Activated T-cell treated with anti-CD3 and anti-CD28 coated beads, Interleukin-2, amount 50 U/mL, for 4 hours (primary cell): ENCODE results near the gene SUB1. TPM values are rescaled to one million over a fixed set of nuclear protein-coding genes. Genes with fewer than 3 reads are reported as not detected.
"Not testable (repeated sequence)": the region's sequence is repeated elsewhere in the genome, so short reads cannot be mapped to it uniquely, and the experiment has no call there.

Source experiments
- ATAC-seq, 2 donors: fragments of 200-7000 bp; cut with Tn5 transposase; one replicate each; pipeline ENCODE4 v1.10.0; 2021
- DNase-seq: peaks from one replicate; pipeline ENCODE4 v3.0.0-alpha.2; 2020
- H3K27me3 Mint-ChIP-seq: one replicate; pipeline ENCODE4 v1.8.0; 2021; ENCODE audit warnings: low read depth, mixed read lengths
- H3K36me3 Mint-ChIP-seq: one replicate; pipeline ENCODE4 v1.8.0; 2022; ENCODE audit warnings: mixed read lengths; ENCODE audit not compliant: insufficient read depth
- H3K4me1 Mint-ChIP-seq: one replicate; pipeline ENCODE4 v1.8.0; 2021; ENCODE audit warnings: low read depth, mixed read lengths
- H3K4me3 Mint-ChIP-seq: one replicate; pipeline ENCODE4 v1.8.0; 2021; ENCODE audit warnings: mild to moderate bottlenecking, moderate library complexity, mixed read lengths
- H3K9me3 Mint-ChIP-seq: one replicate; pipeline ENCODE4 v1.8.0; 2021; ENCODE audit warnings: mixed read lengths
- total RNA-seq, 3 donors: library from RNA; stranded (reverse); gene quantifications; one replicate each; pipeline ENCODE4 v1.2.1, GENCODE V29; 2021

The SUB1 gene
- 100 to 1,000 TPM; 453 to 460 (median 459) TPM for total RNA-seq

DNA sequence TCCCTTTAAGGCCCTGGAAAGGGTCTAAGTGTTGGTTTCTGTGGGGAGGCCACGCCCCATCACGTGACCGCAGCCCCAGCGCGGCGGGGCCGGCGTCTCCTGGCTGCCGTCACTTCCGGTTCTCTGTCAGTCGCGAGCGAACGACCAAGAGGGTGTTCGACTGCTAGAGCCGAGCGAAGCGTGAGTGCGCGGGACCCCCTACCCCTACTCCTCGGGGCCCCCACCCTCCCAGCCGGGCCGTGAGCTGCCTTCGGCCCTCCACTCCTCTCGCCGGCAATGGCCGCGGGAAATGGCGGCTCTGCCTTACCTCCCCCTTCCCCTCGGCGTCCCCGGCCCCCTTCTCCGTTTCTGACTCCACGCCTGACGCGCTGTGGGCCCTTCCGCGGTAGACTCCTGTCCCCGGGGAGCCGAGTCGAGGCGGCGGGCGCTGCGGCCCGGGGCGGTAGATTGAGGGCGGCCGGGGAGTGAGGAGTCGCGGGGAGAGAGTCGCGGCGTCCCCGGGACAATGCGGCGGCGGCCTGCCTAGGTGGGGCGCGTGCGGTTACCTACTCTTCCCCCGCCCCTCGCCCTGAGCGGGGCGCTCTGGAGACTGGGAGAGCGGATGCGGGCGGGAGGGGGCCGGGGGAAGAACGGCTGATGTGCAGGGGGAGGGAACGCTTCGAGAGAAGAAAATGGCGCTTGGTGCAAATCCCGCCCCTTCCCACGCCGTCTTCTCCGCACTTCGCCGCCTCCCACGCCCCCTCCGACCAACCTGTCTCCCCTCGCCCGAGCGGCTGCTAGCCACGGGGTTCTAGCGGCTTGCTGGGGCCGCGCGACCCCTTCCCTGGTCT is at the start of gene SUB1:
SUB1 (plus strand) TSS at position 112 of the 830 bp plus-strand sequence. CDS start 2,956 bp downstream, outside the sequence.
- DNase-seq, result peak; percentile 93
- H3K27me3 Mint-ChIP-seq, result no peaks in the 10 kb centered on the region
- H3K4me3 Mint-ChIP-seq, result peak within 1 kb of the TSS; percentile 94
- H3K4me1 Mint-ChIP-seq, result peaks cover 54% of the 10 kb centered on the region
- peaks cover 11% of the 10 kb centered on the region for H3K36me3 Mint-ChIP-seq
- ATAC-seq, result peak; percentile 89 to 94
- no peaks in the 10 kb centered on the region for H3K9me3 Mint-ChIP-seq

- Mint-ChIP-seq H3K4me1 (peaks cover 69% of the 10 kb centered on the region), H3K36me3 (peaks cover 2% of the 10 kb centered on the region), H3K4me3 (no peak overlapping the region), H3K9me3 (no peaks in the 10 kb centered on the region), H3K27me3 (no peaks in the 10 kb centered on the region)
- ATAC-seq (no peak), DNase-seq (no peak)
Measured at GRCh38 chr5:32536246-32536645, 49.1 kb upstream of the SUB1 start.

- ATAC-seq, result peak; percentile 71
- Mint-ChIP-seq H3K4me3 (peak overlapping the region; percentile 46), H3K4me1 (peaks cover 67% of the 10 kb centered on the region)
- not testable (repeated sequence) for H3K27me3 Mint-ChIP-seq, DNase-seq, H3K36me3 Mint-ChIP-seq, H3K9me3 Mint-ChIP-seq
Measured at GRCh38 chr5:32537437-32538029, 47.8 kb upstream of the SUB1 start.

GRCh38 chr5:32538031-32538547 is 47.3 kb upstream of the SUB1 start:
- H3K9me3 Mint-ChIP-seq, result no peaks in the 10 kb centered on the region
- no peaks in the 10 kb centered on the region for H3K27me3 Mint-ChIP-seq
- peaks cover 67% of the 10 kb centered on the region for H3K4me1 Mint-ChIP-seq
- H3K4me3 Mint-ChIP-seq, result peak overlapping the region; percentile 46
- DNase-seq, result peak; percentile 39
- peaks cover 6% of the 10 kb centered on the region for H3K36me3 Mint-ChIP-seq
- peak; percentile 68 to 78 for ATAC-seq

DNA sequence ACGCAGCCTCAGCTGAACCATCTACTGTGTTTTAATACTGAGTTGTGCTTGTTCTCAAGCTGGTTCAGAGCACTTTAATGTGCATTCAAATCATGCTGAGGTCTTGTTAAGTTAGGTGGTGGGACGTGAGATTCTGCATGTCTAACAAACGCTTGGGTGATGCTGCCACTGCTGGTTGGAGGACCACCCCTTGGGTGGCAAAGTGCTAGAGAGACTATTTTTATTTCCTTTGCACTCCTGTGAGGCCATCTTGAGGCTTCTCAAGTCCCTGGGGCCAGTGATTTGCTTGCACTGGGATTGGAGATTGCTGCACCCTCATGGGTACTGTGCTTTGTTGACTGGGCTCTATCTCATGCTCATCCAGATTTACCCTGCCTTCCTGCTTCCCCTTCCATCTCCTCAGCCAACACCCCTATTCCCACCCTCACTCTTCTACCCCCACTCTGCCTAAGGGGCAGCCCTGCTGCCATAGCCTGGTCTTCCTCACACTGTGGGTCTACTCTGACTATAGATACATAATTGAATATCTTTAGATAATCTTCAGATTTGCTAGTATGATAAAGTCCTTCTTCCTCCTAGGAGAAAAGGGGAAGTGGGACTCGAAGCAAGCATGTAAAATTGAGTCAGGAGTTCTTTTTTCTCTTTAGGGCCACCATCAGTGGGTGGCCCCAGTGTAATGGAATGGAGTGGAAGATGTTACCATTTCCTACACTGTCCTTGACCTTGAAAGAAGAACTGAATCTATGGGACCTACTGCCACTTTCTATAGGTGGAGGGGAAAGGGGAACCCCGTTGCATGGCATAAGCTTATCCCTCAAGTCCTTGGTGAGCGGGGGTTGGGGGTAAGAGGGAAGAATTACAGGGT is 45.1 kb upstream of the SUB1 start:
- H3K4me3 Mint-ChIP-seq, result no peak overlapping the region
- no peaks in the 10 kb centered on the region for H3K27me3 Mint-ChIP-seq
- ATAC-seq (no peak), DNase-seq (no peak)
- H3K36me3 Mint-ChIP-seq, result peaks cover 6% of the 10 kb centered on the region
- H3K9me3 Mint-ChIP-seq, result no peaks in the 10 kb centered on the region
- H3K4me1 Mint-ChIP-seq, result peaks cover 57% of the 10 kb centered on the region

- no peaks in the 10 kb centered on the region for H3K9me3 Mint-ChIP-seq
- H3K4me1 Mint-ChIP-seq, result peaks cover 49% of the 10 kb centered on the region
- H3K36me3 Mint-ChIP-seq, result peaks cover 6% of the 10 kb centered on the region
- DNase-seq, result no peak
- no peak for ATAC-seq
- H3K4me3 Mint-ChIP-seq, result no peak overlapping the region
- H3K27me3 Mint-ChIP-seq, result no peaks in the 10 kb centered on the region
Measured at GRCh38 chr5:32541241-32541640, 44.1 kb upstream of the SUB1 start.

DNA sequence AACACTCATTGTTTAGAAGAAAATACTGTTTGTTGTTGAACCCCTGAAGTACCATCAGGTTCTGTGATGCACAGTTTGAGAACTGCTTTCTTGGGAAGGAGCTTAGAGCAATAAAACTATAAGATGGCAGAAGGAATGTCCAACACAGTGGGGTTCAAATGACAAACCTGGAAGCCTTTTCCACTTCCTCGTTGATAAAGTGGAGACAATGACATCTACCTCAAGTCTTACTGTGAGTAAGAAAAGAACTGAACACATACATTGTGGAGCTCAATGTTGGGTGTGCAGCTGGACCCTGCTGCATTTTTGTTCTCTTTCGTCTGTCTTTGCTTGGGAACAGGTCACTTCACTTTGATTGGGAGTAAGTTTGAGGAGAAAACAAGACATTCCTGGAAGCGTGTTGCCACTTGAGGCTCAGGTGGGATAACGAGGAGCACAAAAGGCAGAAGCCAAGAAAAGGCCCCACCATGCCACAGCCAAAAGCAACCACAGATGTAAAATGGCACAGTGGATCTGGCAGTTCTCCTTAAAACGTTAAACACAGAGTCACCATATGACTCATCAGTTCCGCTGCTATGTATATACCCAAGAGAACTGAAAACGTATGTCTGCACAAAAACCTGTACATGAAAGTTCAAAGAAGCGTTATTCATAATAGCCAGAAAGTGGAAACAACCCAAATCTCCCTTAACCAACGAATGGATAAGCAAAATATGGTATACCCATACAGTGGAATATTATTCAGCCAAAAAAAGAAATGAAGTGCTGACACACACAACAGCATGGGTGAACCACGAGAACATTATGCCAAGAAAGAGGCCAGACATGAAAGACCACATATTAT is 42.9 kb upstream of the SUB1 start:
- Mint-ChIP-seq H3K36me3 (peaks cover 6% of the 10 kb centered on the region), H3K27me3 (no peaks in the 10 kb centered on the region), H3K4me3 (no peak overlapping the region), H3K4me1 (peaks cover 40% of the 10 kb centered on the region), H3K9me3 (no peaks in the 10 kb centered on the region)
- DNase-seq (peak; percentile 8), ATAC-seq (peak; percentile 82 to 86)

DNA sequence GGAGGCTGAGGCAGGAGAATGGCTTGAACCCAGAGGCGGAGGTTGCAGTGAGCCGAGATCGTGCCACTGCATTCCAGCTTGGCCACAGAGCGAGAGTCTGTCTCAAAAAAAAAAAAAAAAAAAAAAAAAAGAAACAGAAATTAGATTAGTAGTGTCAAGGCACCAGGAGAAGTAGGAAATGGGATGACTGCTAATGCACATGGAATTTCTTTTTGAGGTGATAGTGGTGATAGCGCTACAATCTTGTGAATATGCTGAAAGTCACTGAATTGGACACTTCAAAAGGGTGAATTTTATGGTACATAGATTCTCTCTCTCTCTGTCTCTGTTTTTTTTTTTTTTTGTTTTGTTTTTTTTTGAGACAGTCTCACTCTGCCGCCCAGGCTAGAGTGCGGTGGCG is 42.1 kb upstream of the SUB1 start:
- DNase-seq (no peak), ATAC-seq (no peak)
- Mint-ChIP-seq H3K9me3 (no peaks in the 10 kb centered on the region), H3K27me3 (no peaks in the 10 kb centered on the region), H3K36me3 (peaks cover 5% of the 10 kb centered on the region), H3K4me1 (peaks cover 32% of the 10 kb centered on the region), H3K4me3 (no peak overlapping the region)

- no peak for DNase-seq
- Mint-ChIP-seq H3K4me1 (peaks cover 22% of the 10 kb centered on the region), H3K4me3 (no peak overlapping the region), H3K9me3 (no peaks in the 10 kb centered on the region), H3K36me3 (peaks cover 6% of the 10 kb centered on the region), H3K27me3 (no peaks in the 10 kb centered on the region)
- no peak for ATAC-seq
Measured at GRCh38 chr5:32545102-32545800, 40.1 kb upstream of the SUB1 start.

DNA sequence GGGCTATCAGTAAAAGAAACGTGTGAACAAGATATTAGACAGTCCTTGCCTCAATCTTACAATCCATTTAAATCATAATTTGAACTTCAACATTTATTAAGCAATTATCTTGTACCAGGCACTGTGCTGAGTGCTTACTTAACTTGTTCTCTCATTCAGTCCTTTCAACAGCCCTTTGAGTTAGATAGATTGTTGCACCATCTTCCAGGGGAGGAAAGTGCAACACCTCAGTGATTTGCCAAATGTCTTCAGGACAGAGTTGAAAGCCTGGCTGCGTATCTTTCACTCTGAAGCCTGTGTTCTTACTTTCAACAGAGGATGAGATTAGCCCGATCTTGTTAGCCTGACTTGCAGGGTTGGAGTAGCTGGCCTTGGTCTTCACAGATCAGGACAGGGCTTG is 34.2 kb upstream of the SUB1 start:
- no peak for ATAC-seq
- peaks cover 10% of the 10 kb centered on the region for H3K4me1 Mint-ChIP-seq
- no peaks in the 10 kb centered on the region for H3K27me3 Mint-ChIP-seq
- no peak overlapping the region for H3K4me3 Mint-ChIP-seq
- no peaks in the 10 kb centered on the region for H3K9me3 Mint-ChIP-seq
- H3K36me3 Mint-ChIP-seq, result peaks cover 13% of the 10 kb centered on the region
- no peak for DNase-seq

DNA sequence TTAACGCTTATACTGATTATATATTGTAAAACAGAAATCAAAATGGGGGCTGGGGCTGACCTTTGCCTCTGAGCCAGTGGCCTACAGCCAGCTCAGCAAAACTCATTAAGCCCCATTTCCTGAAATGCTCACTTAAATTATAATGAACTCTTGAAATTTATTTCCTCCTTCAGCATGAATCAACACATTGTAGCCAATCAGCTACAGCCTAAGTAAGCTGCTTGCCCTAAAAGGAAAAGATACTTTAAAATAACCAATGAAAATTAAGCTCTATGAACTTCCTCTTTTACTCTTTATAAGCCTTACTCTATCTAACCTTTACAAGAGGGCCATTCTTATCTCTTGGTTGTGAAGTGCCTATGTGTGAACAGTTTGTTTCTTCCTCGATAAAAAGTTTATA is 33.5 kb upstream of the SUB1 start:
- no peak for DNase-seq
- no peaks in the 10 kb centered on the region for H3K9me3 Mint-ChIP-seq
- H3K27me3 Mint-ChIP-seq, result no peaks in the 10 kb centered on the region
- no peak overlapping the region for H3K4me3 Mint-ChIP-seq
- peaks cover 10% of the 10 kb centered on the region for H3K4me1 Mint-ChIP-seq
- peaks cover 13% of the 10 kb centered on the region for H3K36me3 Mint-ChIP-seq
- ATAC-seq, result no peak

DNA sequence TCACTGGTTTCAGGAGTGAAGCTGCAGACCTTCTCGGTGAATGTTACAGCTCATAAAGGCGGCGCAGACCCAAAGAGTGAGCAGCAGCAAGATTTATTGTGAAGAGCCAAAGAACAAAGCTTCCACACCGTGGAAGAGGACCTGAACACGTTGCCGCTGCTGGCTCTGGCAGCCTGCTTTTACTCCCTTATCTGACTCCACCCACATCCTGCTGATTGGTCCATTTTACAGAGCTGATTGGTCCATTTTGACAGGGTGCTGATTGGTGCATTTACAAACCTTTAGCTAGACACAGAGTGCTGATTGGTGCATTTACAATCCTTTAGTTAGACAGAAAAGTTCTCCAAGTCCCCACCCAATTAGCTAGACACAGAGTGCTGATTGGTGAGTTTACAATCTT is 32.9 kb upstream of the SUB1 start:
- not testable (repeated sequence) for H3K4me3 Mint-ChIP-seq, ATAC-seq, DNase-seq, H3K27me3 Mint-ChIP-seq, H3K9me3 Mint-ChIP-seq
- peaks cover 10% of the 10 kb centered on the region for H3K4me1 Mint-ChIP-seq
- peaks cover 13% of the 10 kb centered on the region for H3K36me3 Mint-ChIP-seq

GRCh38 chr5:32552936-32553335 is 32.4 kb upstream of the SUB1 start:
- H3K4me1 Mint-ChIP-seq, result peaks cover 10% of the 10 kb centered on the region
- H3K9me3 Mint-ChIP-seq, result no peaks in the 10 kb centered on the region
- H3K27me3 Mint-ChIP-seq, result no peaks in the 10 kb centered on the region
- no peak overlapping the region for H3K4me3 Mint-ChIP-seq
- ATAC-seq, result no peak
- H3K36me3 Mint-ChIP-seq, result peaks cover 13% of the 10 kb centered on the region
- no peak for DNase-seq
